Activated gamma-delta T cell treated with anti-CD3 and anti-CD28 coated beads, Interleukin-2, amount 50 U/mL, for 16 hours (primary cell): ENCODE data around the gene PSAP.
"Not testable (repeated sequence)": the region's sequence is repeated elsewhere in the genome, so short reads cannot be mapped to it uniquely, and the experiment has no call there.

Experiments used
- DNase-seq: peaks from one replicate; pipeline ENCODE4 v3.0.0-alpha.2; 2020; ENCODE audit warnings: low read depth

The PSAP gene

GRCh38 chr10:71873582-71874211 lies 22.6 kb upstream of the PSAP start:
- no peak for DNase-seq

GRCh38 chr10:71869601-71870000 lies 18.6 kb upstream of the PSAP start:
- not testable (repeated sequence) for DNase-seq

- DNase-seq = no peak
These were observed 17.2 kb upstream of the PSAP start for GRCh38 chr10:71868192-71868697.

GRCh38 chr10:71865561-71866041 lies 14.6 kb upstream of the PSAP start:
- DNase-seq = no peak

GRCh38 chr10:71864911-71865361 lies 13.9 kb upstream of the PSAP start:
- DNase-seq = no peak

GRCh38 chr10:71863203-71863602 lies 12.2 kb upstream of the PSAP start:
- no peak for DNase-seq

- DNase-seq = no peak
These were observed 9.4 kb upstream of the PSAP start for GRCh38 chr10:71860243-71861029.

- DNase-seq = no peak
These were observed 7.2 kb upstream of the PSAP start for GRCh38 chr10:71857934-71858890.

- DNase-seq = no peak
These were observed 5.6 kb upstream of the PSAP start for GRCh38 chr10:71856619-71857018.

- no peak for DNase-seq
These were observed 3.0 kb upstream of the PSAP start for GRCh38 chr10:71854031-71854430.

GRCh38 chr10:71852355-71852937 lies 1.4 kb upstream of the PSAP start:
- DNase-seq = no peak

- not testable (repeated sequence) for DNase-seq
These were observed 529 bp upstream of the PSAP start for GRCh38 chr10:71851465-71852095.

GRCh38 chr10:71850021-71850742 lies 869 bp downstream of the PSAP start:
- no peak for DNase-seq

- DNase-seq = no peak
These were observed 1.6 kb downstream of the PSAP start for GRCh38 chr10:71849461-71849908.

- no peak for DNase-seq
These were observed 2.5 kb downstream of the PSAP start for GRCh38 chr10:71848325-71849275.

GRCh38 chr10:71847418-71847817 lies 3.6 kb downstream of the PSAP start:
- no peak for DNase-seq

GRCh38 chr10:71846816-71847215 lies 4.2 kb downstream of the PSAP start:
- DNase-seq = no peak

- DNase-seq = no peak
These were observed 5.3 kb downstream of the PSAP start for GRCh38 chr10:71845410-71846405.
